Measurements from ENCODE around the gene PHLDA3.

PHLDA3 gene

GRCh38 chr1:201436393-201436792, 32.6 kb downstream of the PHLDA3 start:
- no peak for DNase-seq

- DNase-seq, result no peak
Observed at GRCh38 chr1:201434266-201434665, 34.7 kb downstream of the PHLDA3 start.

GRCh38 chr1:201433609-201434008, 35.4 kb downstream of the PHLDA3 start:
- no peak for DNase-seq

- no peak for DNase-seq
Observed at GRCh38 chr1:201430776-201431175, 38.2 kb downstream of the PHLDA3 start.

GRCh38 chr1:201429736-201430501, 39.1 kb downstream of the PHLDA3 start:
- no peak for DNase-seq

- no peak for DNase-seq
Observed at GRCh38 chr1:201427963-201428362, 41.0 kb downstream of the PHLDA3 start.

GRCh38 chr1:201426479-201427310, 42.3 kb downstream of the PHLDA3 start:
- no peak for DNase-seq

GRCh38 chr1:201424146-201424545, 44.8 kb downstream of the PHLDA3 start:
- no peak for DNase-seq

GRCh38 chr1:201423655-201424054, 45.3 kb downstream of the PHLDA3 start:
- no peak for DNase-seq

- no peak for DNase-seq
Observed at GRCh38 chr1:201422436-201423030, 46.5 kb downstream of the PHLDA3 start.

GRCh38 chr1:201422026-201422425, 47.0 kb downstream of the PHLDA3 start:
- no peak for DNase-seq

GRCh38 chr1:201421041-201421440, 47.9 kb downstream of the PHLDA3 start:
- DNase-seq, result no peak

- no peak for DNase-seq
Observed at GRCh38 chr1:201420608-201421002, 48.4 kb downstream of the PHLDA3 start.

GRCh38 chr1:201419746-201420607, 49.0 kb downstream of the PHLDA3 start:
- no peak for DNase-seq

- no peak for DNase-seq
Observed at GRCh38 chr1:201419256-201419655, 49.7 kb downstream of the PHLDA3 start.

GRCh38 chr1:201418461-201418860, 50.5 kb downstream of the PHLDA3 start:
- no peak for DNase-seq
